Kidney epithelial cell (primary cell): ENCODE measurements around the gene SLC8A2. TPM values are rescaled to one million over a fixed set of nuclear protein-coding genes. Genes with fewer than 3 reads are reported as not detected.
"Not testable (repeated sequence)": the region's sequence is repeated elsewhere in the genome, so short reads cannot be mapped to it uniquely, and the experiment has no call there.

Experiments
- DNase-seq: peaks from one replicate; pipeline ENCODE4 v3.0.0-alpha.2; 2010; ENCODE audit warnings: low read depth
- H3K27me3 ChIP-seq: 2 replicates; pipeline ENCODE4 v1.6.0; 2011; ENCODE audit warnings: low read length; ENCODE audit not compliant: control insufficient read depth, insufficient read depth
- H3K36me3 ChIP-seq: 2 replicates; pipeline ENCODE4 v1.5.1; 2011; ENCODE audit warnings: low read length; ENCODE audit not compliant: control insufficient read depth, insufficient read depth
- H3K4me3 ChIP-seq: 2 replicates; pipeline ENCODE4 v1.5.1; 2011; ENCODE audit warnings: low read depth, mild to moderate bottlenecking, control low read depth, low read length
- total RNA-seq: library from RNA; depleted of rRNA; stranded (reverse); fragments of >200 nt; gene quantifications from 2 replicates; pipeline ENCODE4 v1.2.3, GENCODE V29; 2015
- TF ChIP-seq, protein P1 (sequence below): IDR thresholded peaks from 2 replicates; pipeline ENCODE4 v1.5.1; 2011; ENCODE audit warnings: mild to moderate bottlenecking, moderate library complexity, low read length, control low read depth, inconsistent platforms; ENCODE audit not compliant: insufficient read depth, poor library complexity, severe bottlenecking

SLC8A2 gene
- total RNA-seq, 1 donor from 2014 or later: not detected

DNA sequence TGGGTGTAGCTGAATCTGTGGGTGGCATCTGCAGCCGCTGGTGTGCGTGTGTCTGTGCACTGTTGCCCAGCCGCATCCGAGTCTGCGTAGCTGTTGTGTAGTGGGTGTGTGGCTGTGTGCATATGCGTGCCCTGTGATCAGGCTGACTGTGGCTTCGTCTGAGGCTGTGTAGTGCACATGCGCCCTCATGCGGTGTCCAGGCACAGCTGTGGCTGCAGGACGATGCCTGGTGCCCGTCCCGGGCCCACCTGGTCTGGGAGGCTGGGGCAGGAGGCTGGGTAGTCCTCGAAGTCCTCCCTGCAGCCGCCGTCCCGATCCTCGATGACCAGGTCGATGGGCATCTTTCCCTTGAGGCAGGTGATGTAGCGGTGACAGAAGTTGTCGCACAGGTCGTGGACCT is 57.2 kb downstream of the SLC8A2 start:
- TF ChIP-seq, protein P1, sequence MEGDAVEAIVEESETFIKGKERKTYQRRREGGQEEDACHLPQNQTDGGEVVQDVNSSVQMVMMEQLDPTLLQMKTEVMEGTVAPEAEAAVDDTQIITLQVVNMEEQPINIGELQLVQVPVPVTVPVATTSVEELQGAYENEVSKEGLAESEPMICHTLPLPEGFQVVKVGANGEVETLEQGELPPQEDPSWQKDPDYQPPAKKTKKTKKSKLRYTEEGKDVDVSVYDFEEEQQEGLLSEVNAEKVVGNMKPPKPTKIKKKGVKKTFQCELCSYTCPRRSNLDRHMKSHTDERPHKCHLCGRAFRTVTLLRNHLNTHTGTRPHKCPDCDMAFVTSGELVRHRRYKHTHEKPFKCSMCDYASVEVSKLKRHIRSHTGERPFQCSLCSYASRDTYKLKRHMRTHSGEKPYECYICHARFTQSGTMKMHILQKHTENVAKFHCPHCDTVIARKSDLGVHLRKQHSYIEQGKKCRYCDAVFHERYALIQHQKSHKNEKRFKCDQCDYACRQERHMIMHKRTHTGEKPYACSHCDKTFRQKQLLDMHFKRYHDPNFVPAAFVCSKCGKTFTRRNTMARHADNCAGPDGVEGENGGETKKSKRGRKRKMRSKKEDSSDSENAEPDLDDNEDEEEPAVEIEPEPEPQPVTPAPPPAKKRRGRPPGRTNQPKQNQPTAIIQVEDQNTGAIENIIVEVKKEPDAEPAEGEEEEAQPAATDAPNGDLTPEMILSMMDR: no peak
- DNase-seq: no peak
- Histone ChIP-seq H3K4me3 (no peak overlapping the region), H3K36me3 (no peaks in the 10 kb centered on the region), H3K27me3 (peaks cover 39% of the 10 kb centered on the region)

- Histone ChIP-seq H3K27me3 (peaks cover 37% of the 10 kb centered on the region), H3K4me3 (no peak overlapping the region), H3K36me3 (no peaks in the 10 kb centered on the region)
- TF ChIP-seq, protein P1: no peak
- DNase-seq: no peak
Measured at GRCh38 chr19:47413941-47414340, 57.8 kb downstream of the SLC8A2 start.

- DNase-seq, H3K36me3 ChIP-seq, H3K4me3 ChIP-seq: not testable (repeated sequence)
- peaks cover 26% of the 10 kb centered on the region for H3K27me3 ChIP-seq
Measured at GRCh38 chr19:47411696-47412095, 60.0 kb downstream of the SLC8A2 start.

DNA sequence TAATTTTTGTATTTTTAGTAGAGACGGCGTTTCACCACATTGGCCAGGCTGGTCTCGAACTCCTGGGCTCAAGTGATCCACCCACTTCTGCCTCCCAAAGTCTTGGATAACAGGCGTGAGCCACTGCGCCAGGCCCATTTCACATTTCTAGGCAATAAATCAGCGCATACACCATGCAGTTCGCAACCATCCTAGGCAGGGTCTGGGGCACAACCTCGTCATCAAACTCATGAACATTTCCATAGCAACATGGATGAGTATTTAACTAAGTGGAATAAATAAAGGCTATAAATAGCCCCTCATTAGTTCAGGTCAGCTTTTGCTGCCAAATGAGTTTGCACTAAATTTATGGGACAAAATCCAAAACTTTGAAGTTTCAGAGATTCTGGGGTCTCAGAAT is 60.6 kb downstream of the SLC8A2 start:
- no peaks in the 10 kb centered on the region for H3K36me3 ChIP-seq
- no peak overlapping the region for H3K4me3 ChIP-seq
- TF ChIP-seq, protein P1: no peak
- H3K27me3 ChIP-seq: peaks cover 24% of the 10 kb centered on the region
- DNase-seq: no peak

DNA sequence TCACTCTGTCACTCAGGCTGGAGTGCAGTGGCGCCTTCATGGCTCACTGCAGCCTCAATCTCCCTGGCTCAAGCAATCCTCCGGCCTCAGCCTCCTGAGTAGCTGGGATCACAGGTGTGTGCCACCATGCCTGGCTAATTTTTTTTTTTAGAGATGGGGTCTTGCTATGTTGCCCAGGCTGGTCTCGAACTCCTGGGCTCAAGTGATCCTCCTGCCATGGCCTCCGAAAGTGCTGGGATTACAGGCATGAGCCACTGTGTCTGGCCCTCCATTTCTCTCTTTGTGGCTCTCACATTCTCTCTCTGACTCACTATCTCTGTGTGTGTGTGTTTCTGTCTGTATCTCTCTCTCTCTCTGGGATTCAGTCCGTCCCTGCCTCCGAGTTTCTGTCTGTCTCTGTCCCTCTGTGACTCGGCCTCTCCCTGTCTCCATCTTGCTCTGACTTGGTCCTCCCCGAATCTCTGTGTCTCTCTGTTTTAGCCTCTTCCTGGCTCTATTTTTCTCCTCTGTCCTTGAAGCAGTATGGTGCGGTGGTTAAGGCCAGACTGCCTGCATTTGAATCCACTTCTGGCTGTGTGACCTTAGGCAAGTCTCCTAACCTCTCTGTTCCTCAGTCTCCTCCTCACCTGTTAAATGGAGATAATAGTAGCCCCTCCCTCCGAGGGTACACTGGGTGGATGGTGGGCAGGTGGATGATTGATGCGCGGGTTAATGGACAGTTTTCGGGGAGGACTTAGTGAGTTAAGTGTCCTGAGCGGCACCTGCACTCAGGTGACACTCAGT is 63.3 kb downstream of the SLC8A2 start:
- TF ChIP-seq, protein P1: no peak
- H3K27me3 ChIP-seq: peaks cover 27% of the 10 kb centered on the region
- no peak overlapping the region for H3K4me3 ChIP-seq
- DNase-seq: no peak
- H3K36me3 ChIP-seq: no peaks in the 10 kb centered on the region

- TF ChIP-seq, protein P1: no peak
- no peak overlapping the region for H3K4me3 ChIP-seq
- H3K27me3 ChIP-seq: peaks cover 30% of the 10 kb centered on the region
- H3K36me3 ChIP-seq: no peaks in the 10 kb centered on the region
- no peak for DNase-seq
Measured at GRCh38 chr19:47407417-47407774, 64.3 kb downstream of the SLC8A2 start.
